GM19328 (cell line): ENCODE data around the gene ABHD12.
"Not testable (repeated sequence)": the region's sequence is repeated elsewhere in the genome, so short reads cannot be mapped to it uniquely, and the experiment has no call there.

ENCODE experiments used
- ATAC-seq: cut with Tn5 transposase; IDR thresholded peaks from one replicate; pipeline ENCODE4 v1.9.1; 2021; ENCODE audit warnings: mild to moderate bottlenecking, moderate library complexity; ENCODE audit not compliant: unreplicated experiment

Gene ABHD12

DNA sequence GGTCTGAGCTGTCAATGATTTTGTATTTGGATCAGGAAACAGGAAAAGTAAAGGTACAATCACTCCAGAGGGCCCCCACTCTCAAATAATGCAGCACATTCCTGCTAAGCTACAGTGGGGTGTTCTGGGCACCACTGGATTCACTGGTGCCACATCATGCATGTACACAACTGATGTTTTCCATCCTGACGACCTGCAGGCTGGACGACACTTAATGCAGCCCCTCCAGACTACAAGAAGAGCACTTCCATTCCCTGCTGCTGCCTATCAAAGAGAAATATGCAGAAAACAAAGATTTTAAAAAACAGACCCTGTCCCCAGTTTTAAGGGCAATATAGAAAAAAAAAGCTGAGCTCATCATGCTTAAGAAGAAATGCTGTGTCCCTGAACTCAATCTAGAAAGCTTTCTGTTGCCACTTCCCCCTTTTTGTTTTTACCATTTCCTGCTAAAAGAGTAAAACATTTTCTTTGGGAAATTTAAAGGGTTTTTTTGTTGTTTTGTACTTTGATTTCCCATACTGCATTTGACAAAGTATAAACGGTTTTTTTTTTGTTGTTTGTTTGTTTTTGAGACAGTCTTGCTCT lies 35.5 kb downstream of the ABHD12 start:
- no peak for ATAC-seq

DNA sequence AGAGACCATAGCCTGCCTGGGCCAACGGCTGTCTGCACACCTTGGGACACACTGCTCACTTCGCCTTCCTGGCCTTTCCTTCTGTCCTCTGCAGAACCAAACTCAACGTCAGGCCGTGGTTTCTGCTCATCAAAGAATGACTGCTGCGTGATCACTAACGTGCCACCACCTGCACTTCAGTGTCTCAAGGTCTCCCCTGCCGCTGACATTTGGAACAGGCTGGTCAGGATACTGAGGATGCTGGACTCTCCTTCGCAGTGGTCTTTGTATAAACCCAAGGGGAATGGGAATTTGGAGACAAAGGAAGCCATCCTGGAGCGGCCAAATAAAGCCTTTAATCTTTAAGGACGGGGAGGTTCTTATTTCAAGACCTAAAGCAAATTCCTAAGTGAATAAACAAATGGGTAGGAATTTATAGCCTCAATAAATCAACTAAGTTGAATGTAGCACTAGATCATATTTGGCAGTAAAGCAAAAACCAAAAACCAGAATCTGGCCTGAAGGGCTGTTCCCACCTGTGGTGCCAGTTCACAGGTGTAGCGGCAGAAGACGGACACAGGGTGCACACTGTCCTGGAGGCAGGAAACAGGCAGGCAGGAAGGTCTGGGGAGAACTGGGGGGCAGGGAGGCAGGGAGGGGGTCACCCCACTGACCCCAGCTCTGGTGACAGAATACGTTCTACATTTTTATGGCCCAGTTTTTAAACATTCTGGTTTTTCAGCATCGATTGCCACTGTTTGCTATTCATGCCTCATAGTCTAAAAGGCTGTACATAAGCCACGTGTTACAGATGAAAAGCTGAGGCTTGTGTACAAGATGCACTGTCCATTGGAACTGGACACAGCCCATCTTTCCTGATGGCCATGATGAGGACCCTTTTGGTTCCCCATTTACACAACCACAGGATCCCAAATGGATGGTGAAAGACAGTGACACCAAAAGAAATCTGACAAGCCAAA lies 36.6 kb downstream of the ABHD12 start:
- ATAC-seq: no peak

DNA sequence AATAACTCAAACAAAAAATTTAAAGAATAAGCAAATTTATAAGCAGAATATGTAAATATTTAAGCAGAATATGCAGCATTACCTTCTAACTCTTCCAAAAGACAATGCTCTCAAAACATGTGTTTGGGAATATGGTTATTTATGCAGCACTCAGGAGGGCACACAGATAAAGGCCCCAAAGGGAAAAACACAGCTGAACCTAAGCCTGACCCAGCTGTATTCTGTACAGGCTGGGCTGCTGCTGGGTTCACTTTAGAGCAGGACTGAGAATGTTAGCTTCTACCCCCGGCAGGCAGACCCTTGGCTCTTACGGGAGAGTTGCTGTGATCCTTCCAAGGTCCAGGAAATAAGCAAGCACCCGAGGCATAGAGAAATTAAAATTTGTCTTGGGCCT lies 37.3 kb downstream of the ABHD12 start:
- ATAC-seq: no peak

DNA sequence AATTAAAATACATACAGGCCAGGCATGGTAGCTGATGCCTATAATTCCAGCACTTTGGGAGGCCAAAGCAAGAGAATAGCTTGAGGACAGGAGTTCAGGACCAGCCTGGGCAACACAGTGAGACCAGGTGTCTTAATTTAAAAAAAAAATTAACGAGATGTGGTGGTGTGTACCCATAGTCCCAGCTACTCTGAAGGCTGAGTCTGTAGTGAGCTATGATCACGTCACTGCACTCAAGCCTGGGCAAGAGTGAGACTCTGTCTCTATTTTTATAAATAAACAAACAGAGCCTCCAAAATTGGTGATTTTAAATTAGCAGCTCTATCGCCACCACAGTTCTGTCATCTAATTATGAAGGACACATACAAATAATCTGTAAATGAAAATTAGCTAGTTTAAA lies 37.9 kb downstream of the ABHD12 start:
- ATAC-seq: no peak

DNA sequence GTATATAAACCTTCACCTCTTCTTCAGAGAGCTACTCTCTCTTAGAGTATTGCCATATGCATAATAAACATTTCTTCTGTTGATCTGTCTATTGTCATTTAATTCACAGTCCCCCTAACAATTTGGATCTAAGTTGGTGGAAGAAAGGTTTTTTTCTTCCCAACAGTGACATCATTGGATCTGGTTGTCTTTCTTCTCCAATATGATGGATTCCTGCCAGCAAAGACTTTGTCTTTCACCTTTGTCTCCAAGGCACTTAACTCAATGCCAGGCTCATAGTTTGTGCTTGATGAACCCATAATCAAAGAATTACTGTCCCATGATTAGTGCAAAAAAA lies 39.6 kb downstream of the ABHD12 start:
- ATAC-seq: no peak

DNA sequence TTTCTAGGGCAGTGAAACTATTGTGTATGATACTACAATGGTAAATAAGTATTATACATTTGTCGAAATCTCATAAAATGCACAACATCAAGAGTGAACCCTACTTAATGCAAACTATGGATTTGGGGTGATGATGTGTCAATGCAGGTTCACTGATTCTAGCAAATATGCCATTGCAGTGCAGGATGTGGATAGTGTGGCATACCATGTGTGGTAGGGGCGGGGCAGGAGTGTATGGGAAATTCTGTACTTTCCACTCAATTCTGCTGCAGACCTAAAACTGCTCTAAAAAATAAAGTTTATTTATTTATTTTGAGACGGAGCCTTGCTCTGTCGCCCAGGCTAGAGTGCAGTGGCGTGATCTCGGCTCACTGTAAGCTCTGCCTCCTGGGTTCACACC lies 44.3 kb downstream of the ABHD12 start:
- ATAC-seq: no peak

DNA sequence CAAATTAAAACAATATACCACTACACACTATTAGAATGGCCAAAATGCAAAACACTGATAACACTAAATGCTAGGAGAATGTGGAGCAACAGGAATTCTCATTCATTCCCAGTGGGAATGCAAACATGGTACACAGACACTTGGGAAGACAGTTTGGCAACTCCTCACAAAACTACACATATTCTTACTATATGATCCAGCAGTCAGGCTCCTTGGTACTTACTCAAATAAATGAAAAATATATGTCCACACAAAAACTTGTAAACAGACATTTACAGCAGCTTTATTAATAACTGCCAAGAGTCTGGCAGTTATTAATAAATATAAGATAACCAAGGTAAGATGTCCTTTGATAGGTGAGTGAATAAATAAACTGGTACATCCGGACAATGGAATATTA lies 44.9 kb downstream of the ABHD12 start:
- ATAC-seq: no peak

DNA sequence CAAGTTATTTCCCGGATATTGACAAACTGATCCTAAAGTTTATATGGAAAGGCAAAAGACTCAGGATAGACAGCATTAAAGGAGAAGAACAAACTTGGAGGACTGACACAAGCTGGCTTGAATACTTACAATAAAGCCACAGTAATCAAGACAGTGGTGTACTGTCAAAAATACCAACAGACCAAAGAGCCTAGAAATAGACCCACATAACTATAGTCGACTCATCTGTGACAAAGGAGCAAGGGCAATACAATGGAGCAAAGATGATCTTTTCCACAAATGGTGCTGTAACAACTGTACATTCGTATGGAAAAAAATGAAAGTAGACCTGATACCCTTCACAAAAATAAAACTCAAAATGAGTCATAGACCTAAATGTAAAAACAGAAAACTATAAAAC lies 46.0 kb downstream of the ABHD12 start:
- ATAC-seq: no peak

DNA sequence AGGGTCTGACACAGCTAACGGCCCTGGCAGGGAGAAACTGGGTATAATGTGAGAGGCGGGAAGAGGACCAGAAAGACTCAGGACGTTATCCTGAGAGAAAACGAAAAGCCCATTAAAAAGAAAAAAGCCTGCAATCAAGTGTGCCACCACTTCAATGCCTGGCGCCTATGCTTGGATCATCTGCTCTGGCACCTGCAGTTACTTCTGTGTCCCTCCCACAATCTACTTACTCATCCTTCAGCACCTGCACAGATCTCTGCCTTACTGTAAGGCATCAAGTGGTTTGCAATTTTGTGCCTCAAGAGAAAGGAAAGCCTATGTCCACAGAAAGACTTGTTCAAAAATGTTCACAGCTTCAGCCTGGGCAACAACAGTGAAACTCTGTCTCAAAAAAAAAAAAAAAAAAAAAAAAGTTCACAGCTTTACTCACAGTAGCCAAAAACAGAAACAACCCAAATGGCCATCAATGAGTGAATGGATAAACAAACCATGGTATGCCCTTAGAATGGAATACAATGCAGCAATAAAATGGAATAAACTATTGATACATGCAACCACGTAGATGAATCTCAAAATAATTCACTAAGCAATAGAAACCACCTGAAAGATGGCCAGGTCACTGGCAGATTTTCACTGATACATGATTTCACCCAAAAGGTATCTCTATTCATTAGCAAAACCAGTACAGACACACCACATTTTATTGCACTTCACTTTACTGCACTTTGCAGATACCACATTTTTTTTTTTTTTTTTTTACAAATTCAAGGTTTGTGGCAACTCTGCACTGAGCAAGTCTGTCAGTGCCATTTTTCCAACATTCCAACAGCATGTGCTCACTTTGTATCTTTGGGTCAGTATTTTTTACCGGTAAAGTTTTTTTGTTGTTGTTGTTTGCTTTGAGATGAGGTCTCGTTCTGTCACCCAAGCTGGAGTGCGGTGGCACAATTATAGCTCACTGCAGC lies 48.6 kb downstream of the ABHD12 start:
- ATAC-seq: no peak

DNA sequence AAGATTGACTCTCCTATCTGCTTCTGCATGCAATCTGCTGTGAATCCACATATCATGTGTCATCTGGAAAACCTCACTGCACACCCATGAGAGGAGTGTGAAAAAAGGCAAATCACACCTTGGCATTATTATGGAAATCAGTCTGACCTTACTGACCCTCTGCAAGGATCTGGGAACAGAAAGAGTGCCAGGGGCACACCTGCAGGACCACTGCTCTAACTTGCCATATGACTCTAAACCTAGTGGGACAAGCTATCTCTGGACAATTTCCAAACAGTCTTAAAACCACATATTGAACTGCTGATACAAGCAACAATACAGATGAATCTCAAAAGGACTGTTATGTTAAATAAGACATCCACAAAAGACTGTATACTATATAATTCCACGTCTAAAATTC lies 50.3 kb downstream of the ABHD12 start:
- no peak for ATAC-seq

DNA sequence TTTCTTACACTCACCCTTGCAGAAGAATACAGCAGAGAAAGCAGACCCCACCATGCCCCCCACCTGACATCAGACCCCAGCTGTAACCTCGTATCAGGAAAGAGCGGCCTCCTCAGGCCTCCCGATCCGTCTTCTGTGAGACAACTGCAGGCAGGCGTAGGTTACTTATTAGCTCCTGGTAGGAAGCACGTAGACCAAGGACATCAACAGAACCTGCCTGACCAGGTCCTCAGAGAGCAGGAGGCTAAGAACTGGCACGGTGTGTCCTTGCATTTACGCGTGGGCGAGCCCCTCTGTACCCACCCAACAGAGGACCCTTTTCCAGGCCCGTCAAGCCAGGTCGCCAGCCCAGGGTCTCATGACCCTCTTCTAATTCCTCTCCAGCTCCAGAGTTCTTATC lies 51.0 kb downstream of the ABHD12 start:
- ATAC-seq: no peak

DNA sequence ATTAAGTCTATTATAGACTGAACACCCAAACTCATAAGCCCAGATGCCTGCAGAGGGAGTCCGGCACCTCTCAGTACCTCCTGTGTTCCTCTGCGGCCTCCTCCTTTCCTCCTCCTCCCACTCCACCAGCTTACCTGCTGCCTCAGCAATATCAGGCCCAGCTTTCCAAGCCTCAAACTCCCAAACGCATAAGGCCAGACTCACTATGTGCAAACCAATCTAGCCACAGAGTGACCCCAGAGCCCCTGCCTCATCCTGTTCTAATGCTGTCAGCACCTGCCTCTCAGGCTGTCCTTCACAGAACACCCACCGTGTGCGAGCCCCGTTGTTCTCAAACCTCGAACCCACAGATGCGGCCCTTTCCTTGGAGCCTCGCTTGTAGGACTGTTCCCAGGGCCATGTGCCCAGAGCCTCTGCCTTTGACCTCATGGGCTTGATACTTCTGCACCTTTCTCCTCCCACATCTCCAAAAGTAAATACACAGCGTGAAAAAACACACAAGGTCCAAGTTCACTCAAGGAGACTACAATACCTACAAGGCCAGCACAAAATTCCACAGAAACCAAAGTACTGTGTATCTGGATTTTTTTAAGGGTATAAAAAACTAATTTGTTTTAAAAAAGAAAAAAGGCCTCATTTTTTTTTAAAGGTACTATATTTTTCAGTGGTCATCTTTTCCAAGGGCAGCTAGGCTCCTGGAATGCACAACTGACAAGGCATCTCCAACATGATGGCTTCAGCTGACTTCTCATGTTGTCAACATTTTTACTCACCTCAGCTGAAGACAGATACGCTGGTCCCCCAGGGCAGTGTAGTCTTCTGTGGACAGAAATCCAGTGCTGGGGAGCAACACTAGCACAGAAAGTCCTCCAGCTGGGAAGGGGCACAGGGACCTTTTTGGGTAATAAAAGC lies 52.3 kb downstream of the ABHD12 start:
- ATAC-seq: no peak

DNA sequence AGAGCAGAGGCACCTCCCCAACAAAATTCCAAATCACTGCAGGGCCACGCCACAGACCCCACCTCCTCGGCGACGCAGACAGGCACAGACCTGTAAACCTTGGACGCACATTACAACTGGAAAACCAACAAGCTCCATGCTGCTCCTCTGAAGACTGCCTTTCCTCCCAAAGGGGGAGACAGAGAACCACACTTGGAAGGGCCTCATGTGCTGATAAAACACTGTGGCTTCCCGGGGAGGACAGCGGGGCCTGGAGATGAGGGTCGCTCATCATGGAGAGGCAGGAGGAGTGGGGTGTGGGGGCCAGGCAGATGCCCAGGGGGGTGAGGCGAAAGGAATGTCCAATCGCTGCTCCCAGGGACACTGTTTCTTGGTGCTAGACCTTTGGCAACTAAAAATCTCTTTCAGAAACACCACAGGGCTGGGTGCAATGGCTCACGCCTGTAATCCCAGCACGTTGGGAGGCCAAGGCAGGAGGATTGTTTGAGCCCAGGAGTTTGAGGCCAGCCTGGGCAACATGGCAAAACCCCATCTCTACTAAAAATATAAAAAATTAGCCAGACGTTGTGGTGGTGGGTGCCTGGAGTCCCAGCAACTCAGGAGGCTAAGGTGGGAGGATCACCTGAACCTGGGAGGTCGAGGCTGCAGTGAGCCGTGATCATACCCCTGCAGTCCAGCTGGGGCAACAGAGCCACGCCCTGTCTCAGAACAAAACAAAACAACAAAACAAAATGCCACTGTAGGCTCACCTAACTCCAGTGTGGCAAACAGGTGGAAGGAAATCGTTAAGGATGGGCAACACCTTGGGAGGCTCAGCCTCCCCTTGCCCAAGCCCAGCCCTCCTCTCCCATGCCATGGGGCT lies 53.8 kb downstream of the ABHD12 start:
- ATAC-seq: no peak

DNA sequence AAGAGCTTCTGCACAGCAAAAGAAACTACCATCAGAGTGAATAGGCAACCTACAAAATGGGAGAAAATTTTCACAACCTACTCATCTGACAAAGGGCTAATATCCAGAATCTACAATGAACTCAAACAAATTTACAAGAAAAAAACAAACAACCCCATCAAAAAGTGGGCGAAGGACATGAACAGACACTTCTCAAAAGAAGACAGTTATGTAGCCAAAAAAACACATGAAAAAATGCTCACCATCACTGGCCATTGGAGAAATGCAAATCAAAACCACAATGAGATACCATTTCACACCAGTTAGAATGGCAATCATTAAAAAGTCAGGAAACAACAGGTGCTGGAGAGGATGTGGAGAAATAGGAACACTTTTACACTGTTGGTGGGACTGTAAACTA lies 55.7 kb downstream of the ABHD12 start:
- ATAC-seq: not testable (repeated sequence)

DNA sequence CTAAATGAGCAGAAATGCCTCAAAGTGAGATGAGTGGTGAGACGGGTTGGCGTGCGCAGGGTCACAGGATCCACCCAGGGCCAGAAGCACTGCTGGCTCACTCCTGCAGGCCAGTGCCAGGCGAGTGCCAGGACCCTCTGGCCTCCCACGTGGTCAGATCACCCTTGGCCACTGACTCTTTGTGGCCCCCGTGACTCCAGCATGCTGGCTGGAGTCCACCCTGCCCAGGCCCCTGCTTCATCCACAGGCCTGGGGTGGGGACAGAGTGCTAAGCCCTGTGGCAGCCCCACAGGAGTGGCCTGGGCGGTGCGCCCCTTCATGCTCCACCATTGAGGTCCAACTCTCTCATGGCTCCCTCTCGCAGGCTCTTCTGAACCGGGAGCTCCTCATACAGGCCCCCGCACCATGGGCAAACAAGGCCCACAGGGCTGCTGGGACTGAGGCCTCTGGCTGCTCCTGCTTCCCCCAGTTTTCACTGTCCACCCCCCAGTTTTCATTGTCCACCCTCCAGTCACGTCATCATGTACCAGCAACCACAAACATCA lies 61.6 kb downstream of the ABHD12 start:
- no peak for ATAC-seq

DNA sequence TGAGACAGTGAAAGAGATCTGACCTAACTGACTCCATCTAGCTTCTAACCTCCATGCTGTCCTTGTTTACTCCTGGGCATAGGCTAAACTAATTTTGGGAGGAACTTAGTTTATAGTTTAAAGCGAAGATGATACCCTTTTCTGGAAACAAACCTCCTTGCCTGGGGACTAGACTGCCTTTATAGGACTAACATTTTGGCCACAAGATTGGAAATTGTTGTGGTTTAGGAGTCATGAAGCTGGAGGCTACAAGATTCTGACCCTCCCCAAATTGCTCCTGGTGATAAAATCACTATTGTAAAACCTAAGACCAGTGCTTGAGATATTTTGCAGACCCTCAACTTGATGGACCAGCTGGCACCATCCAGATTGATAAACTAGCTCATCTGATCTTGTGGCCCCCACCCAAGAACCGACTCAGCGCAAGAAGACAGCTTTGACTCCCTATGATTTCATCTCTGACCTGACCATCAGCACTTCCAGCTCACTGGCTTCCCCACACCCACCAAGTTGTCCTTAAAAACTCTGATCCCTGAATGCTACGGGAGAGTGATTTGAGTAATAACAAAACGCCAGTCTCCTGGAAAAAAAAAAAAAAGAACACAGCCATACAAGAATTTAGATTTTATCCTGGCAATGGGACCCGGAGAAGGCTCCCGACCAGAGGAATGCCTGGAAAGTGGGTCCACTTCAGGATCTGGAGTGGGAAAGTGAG lies 63.0 kb downstream of the ABHD12 start:
- ATAC-seq: no peak

DNA sequence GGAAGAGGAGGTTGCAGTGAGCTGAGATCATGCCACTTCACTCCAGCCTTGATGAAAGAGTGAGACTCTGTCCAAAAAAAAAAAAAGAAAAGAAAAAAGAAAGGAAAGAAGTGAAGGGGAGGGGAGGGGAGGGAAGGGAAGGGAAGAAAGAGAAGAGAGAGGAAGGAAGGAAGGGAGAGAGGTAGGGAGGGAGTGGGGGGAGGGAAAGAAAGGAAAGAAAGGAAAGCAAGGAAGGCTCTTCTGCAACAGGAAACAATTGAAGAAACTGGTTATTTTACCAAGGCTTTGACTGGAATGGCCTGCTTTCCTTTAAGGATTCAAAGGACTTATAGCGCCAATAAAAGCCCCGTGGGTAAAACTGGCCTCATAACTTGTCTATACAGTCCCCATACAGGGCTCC lies 64.6 kb downstream of the ABHD12 start:
- no peak for ATAC-seq

DNA sequence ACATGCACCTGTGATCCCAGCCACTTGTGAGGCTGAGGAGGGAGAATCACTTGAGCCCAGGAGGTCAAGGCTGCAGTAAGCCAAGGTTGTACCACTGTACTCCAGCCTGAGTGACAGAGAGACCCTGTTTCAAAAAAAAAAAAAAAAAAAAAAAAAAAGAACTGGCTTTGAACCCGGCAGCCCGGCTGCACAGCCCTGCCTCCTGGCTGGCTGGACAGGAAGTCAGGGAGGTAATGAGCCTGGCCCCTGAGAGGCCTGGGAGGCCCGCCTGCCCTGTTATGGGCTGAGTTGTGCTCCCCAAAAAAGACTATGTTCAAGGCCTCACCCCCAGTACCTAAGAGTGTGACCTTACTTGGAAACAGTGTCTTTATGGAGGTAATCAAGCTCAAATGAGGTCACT lies 65.6 kb downstream of the ABHD12 start:
- ATAC-seq: no peak

DNA sequence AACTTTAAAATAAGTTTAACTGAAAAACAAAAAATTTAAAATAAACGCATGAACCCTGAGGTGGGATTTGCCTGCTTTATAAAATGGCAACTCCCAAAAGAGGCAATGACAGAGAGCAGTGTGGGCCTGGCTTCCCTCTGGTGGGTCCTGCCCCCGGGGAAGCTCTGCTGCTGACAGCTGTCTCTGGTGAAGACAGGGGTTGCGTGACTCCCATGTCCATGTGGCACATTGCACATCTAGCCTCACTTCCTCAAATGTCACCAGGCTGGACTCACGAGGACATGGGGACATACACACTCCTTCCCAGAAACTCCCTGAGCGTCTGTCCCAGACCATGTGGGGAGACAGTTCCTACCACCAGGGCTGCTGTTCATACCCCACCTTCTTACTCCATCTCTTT lies 66.2 kb downstream of the ABHD12 start:
- ATAC-seq: no peak
